K562 (cell line): ENCODE data around the gene DACT3. TPM values are rescaled to one million over a fixed set of nuclear protein-coding genes. Genes with fewer than 3 reads are reported as not detected.

Experiments used
- ATAC-seq: fragments of 200-7000 bp; cut with Tn5 transposase; 3 replicates; pipeline ENCODE4 v1.9.1; 2020; ENCODE audit warnings: moderate library complexity
- BruUV-seq: library from RNA; stranded (reverse); fragments of 400-500 nt; replicated peaks from 2 replicates; lab custom pipeline; 2021; lab: Mats Ljungman, UMichigan
- CTCF ChIA-PET: fragments of 300-600 bp; formaldehyde crosslinking; extraction: SDS; loops from one replicate; lab custom pipeline; 2021; ENCODE audit warnings: low intra/inter-chr PET ratio; lab: Yijun Ruan, JAX
- POLR2A ChIA-PET: fragments of 300-600, 350-650 bp; sonication (Branson Sonifier 250); formaldehyde crosslinking; extraction: SDS; loops from one replicate; lab custom pipeline; 2021; ENCODE audit warnings: antibody characterized with exemption, inconsistent platforms; lab: Yijun Ruan, JAX
- DNase-seq, 4 experiments: peaks; one replicate each; pipeline versions ENCODE4 v3.0.0 to v3.0.0-alpha.2; 2011 to 2018; ENCODE audit warnings: low spot score in 3 of 4, mixed read lengths in 3 of 4; ENCODE audit errors: extremely low read depth in 1 of 4
- FAIRE-seq: peaks from 2 replicates; lab custom pipeline; 2011; peaks lifted over from hg19 to GRCh38; lab: Jason Lieb, UNC
- H2AFZ ChIP-seq: 2 replicates; pipeline ENCODE4 v1.6.0; 2011; ENCODE audit warnings: low read depth, low read length, control low read depth, inconsistent platforms
- H3K27ac ChIP-seq: fragments of 200-600 bp; 3 replicates; pipeline ENCODE4 v1.8.0; 2011; ENCODE audit warnings: low read depth, mild to moderate bottlenecking, control low read depth, inconsistent platforms, low read length, moderate library complexity, mixed read lengths; ENCODE audit errors: extremely low read depth
- H3K27me3 ChIP-seq, 2 experiments: fragments of 300-600 bp in 1 of 2; 2 replicates in 1 of 2; 3 replicates in 1 of 2; pipeline versions ENCODE4 v1.6.0 to v1.8.0; 2011; ENCODE audit warnings: inconsistent platforms in 2 of 2, low read length in 2 of 2, mild to moderate bottlenecking in 1 of 2, mixed read lengths in 1 of 2, moderate library complexity in 1 of 2; ENCODE audit not compliant: control insufficient read depth in 2 of 2, insufficient read depth in 2 of 2
- H3K36me3 ChIP-seq: fragments of 300-600 bp; 3 replicates; pipeline ENCODE4 v1.8.0; 2011; ENCODE audit warnings: mild to moderate bottlenecking, low read length, inconsistent platforms; ENCODE audit not compliant: control insufficient read depth, insufficient read depth
- H3K4me1 ChIP-seq, 2 experiments: fragments of 200-600 bp in 1 of 2; replicated peaks in 1 of 2; 2 replicates in 1 of 2; 3 replicates in 1 of 2; pipeline versions ENCODE4 v1.5.1 to v1.8.0; 2011; ENCODE audit warnings: inconsistent platforms in 2 of 2, low read length in 2 of 2, mild to moderate bottlenecking in 1 of 2, mixed read lengths in 1 of 2, moderate library complexity in 1 of 2; ENCODE audit not compliant: control insufficient read depth in 2 of 2, insufficient read depth in 2 of 2
- H3K4me2 ChIP-seq: 2 replicates; pipeline ENCODE4 v1.6.1; 2011; ENCODE audit warnings: low read length, control low read depth, inconsistent platforms, mixed read lengths; ENCODE audit not compliant: insufficient read depth
- H3K4me3 ChIP-seq: fragments of 200-600 bp; sonication (generic), shearing (Covaris generic); 2 replicates; pipeline ENCODE4 v1.5.1; 2016; ENCODE audit warnings: control low read depth, inconsistent platforms
- H3K79me2 ChIP-seq: fragments of 200-600 bp; 3 replicates; pipeline ENCODE4 v1.8.0; 2011; ENCODE audit warnings: low read length, inconsistent platforms; ENCODE audit not compliant: control insufficient read depth, insufficient read depth
- H3K9ac ChIP-seq, 2 experiments: 2 replicates each; pipeline versions ENCODE4 v1.6.0 to v1.6.1; 2011; ENCODE audit warnings: low read depth in 2 of 2, low read length in 2 of 2, control low read depth in 1 of 2, inconsistent platforms in 1 of 2, mild to moderate bottlenecking in 1 of 2, mixed read lengths in 1 of 2; ENCODE audit not compliant: insufficient read depth in 1 of 2
- H3K9me1 ChIP-seq: one replicate; pipeline ENCODE4 v1.6.0; 2011; ENCODE audit warnings: inconsistent platforms, mild to moderate bottlenecking, low read length, moderate library complexity; ENCODE audit not compliant: control insufficient read depth, insufficient read depth
- H3K9me3 ChIP-seq: replicated peaks from 2 replicates; pipeline ENCODE4 v1.5.1; 2011; ENCODE audit warnings: low read depth, low read length, inconsistent platforms; ENCODE audit not compliant: control insufficient read depth, insufficient read depth
- H4K20me1 ChIP-seq: replicated peaks from 2 replicates; pipeline ENCODE4 v1.6.1; 2011; ENCODE audit warnings: low read length, inconsistent platforms, mixed read lengths; ENCODE audit not compliant: control insufficient read depth, insufficient read depth
- CSDE1 ChIP-seq, 2 experiments: fragments of 450-650 bp; IDR thresholded peaks; 2 replicates each; pipeline ENCODE4 v1.6.1; 2016; ENCODE audit warnings: mild to moderate bottlenecking in 1 of 2
- FOXJ3 ChIP-seq: sonication (generic); formaldehyde crosslinking; IDR thresholded peaks from 2 replicates; pipeline ENCODE4 v1.4.0; 2020; ENCODE audit warnings: mild to moderate bottlenecking, missing genetic modification reagents
- HNRNPL ChIP-seq: fragments of 200-400 bp; formaldehyde crosslinking; IDR thresholded peaks from 2 replicates; pipeline ENCODE4 v1.6.1; 2017; ENCODE audit warnings: low read depth, mild to moderate bottlenecking, low read length
- RHOXF2B ChIP-seq: fragments of 250-450 bp; sonication (Bioruptor Pico); conservative IDR thresholded peaks from 2 replicates; pipeline ENCODE4 v1.5.1; 2021
- TAL1 ChIP-seq: fragments of 450-650 bp; IDR thresholded peaks from 2 replicates; pipeline ENCODE4 v1.6.1; 2016; ENCODE audit warnings: mild to moderate bottlenecking
- ZNF121 ChIP-seq: sonication (generic); formaldehyde crosslinking; conservative IDR thresholded peaks from 2 replicates; pipeline ENCODE4 v1.8.0; 2022; ENCODE audit warnings: missing genetic modification reagents
- ZNF197 ChIP-seq: fragments of 200-800 bp; sonication (Bioruptor generic); IDR thresholded peaks from 2 replicates; pipeline ENCODE4 v1.6.1; 2016; ENCODE audit warnings: low read depth, missing genetic modification characterization, missing compliant biosample characterization
- ZNF224 ChIP-seq: sonication (generic); formaldehyde crosslinking; IDR thresholded peaks from 2 replicates; pipeline ENCODE4 v1.8.0; 2022; ENCODE audit warnings: mild to moderate bottlenecking, missing genetic modification reagents
- WGBS: fragments of 100-300 bp; shearing (Covaris generic); methylation state at CpG from one replicate; pipeline ENCODE4 v1.1.6; 2016; ENCODE audit warnings: low coverage, mixed read lengths; ENCODE audit not compliant: insufficient coverage; ENCODE audit errors: missing lambda C conversion rate; 5-methylcytosine and 5-hydroxymethylcytosine counted together
- in situ Hi-C: fragments of 300-500 bp; cut with MboI; formaldehyde crosslinking; loops from 4 replicates; pipeline ENCODE4 v1.15.0; 2018; ENCODE audit warnings: inconsistent platforms, mixed read lengths
- intact Hi-C: fragments of 100-400 bp; cut with micrococcal nuclease; formaldehyde crosslinking; loops from 2 replicates; pipeline ENCODE4 v1.14.2; 2022
- polyA plus RNA-seq, 8 experiments: library from polyadenylated mRNA; depleted of rRNA in 4 of 8; stranded (reverse) in 5 of 8; unstranded in 3 of 8; fragments of >200 nt; fragmentation: Nextera tagmentation in 2 of 8; fragmentation: Illumina TruSeq in 1 of 8; extraction: Ambion mirVana in 2 of 8; extraction: Trizol in 1 of 8; gene quantifications; 2 replicates each; pipeline versions ENCODE4 v1.2.1 to v1.2.3, GENCODE V29; 2011 to 2014; ENCODE audit warnings: inconsistent platforms in 1 of 8, missing spikeins in 1 of 8
- total RNA-seq, 7 experiments: library from RNA; depleted of rRNA in 6 of 7; stranded (reverse); fragments of >200 nt in 6 of 7; fragmentation: Illumina TruSeq in 2 of 7; extraction: Trizol in 2 of 7; gene quantifications; 2 replicates each; pipeline versions ENCODE4 v1.2.1 to v1.2.3, GENCODE V29; 2011 to 2021; ENCODE audit warnings: low replicate concordance in 1 of 7
- TF ChIP-seq, protein P1 (sequence below): sonication (generic); formaldehyde crosslinking; IDR thresholded peaks from 2 replicates; pipeline ENCODE4 v1.8.0; 2022; ENCODE audit warnings: missing genetic modification reagents, mild to moderate bottlenecking, borderline replicate concordance
- TF ChIP-seq, protein P2 (sequence below): fragments of 450-650 bp; IDR thresholded peaks from 2 replicates; pipeline ENCODE4 v1.6.1; 2018; ENCODE audit not compliant: partially characterized antibody

The DACT3 gene
- total and polyA plus RNA-seq, 9 of the 15 experiments (the other 6 are each of a cell fraction or from before 2014, with no cell fraction given), result 0.67 to 6.5 (median 3.5) TPM

DNA sequence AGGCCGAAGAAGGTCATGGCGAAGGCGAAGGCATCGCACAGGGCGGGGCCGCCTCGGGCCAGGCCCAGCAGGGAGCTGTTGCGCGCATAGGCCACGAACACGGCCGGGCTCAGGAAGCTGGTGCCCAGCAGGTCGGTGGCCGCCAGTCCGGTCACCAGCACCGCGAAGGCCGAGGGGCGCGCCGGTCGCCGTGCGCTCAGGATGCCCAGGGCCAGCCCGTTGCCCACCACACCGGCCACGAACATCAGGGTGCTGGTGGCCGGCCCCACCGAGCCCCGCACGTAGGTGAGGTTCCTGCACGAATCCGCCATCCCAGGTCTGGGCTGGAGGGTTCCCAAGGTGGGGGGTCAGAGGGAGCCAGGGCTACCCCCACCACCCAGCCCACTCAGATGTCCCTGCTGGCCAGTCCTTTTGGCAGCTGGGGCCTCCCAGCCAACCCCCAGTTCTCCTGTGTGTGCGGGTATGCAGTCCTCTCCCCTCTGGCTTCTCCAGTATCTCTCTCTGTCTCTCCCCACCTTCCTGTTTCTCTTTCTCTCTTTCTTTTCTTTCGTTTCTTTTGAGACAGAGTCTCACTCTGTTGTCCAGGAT lies 37.0 kb downstream of the DACT3 start:
- H4K20me1 ChIP-seq, result no peaks in the 10 kb centered on the region
- TF ChIP-seq, protein P1, sequence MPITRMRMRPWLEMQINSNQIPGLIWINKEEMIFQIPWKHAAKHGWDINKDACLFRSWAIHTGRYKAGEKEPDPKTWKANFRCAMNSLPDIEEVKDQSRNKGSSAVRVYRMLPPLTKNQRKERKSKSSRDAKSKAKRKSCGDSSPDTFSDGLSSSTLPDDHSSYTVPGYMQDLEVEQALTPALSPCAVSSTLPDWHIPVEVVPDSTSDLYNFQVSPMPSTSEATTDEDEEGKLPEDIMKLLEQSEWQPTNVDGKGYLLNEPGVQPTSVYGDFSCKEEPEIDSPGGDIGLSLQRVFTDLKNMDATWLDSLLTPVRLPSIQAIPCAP, result no peak
- TF ChIP-seq HNRNPL, result peak; percentile 15; the same call in 1 of the 2 replicates
- 0 out of 2 replicates have a peak, but pooled peaks have one; percentile 13 for TF ChIP-seq ZNF121 (CRISPR knock-in tag)
- H3K9me1 ChIP-seq, result no peaks in the 10 kb centered on the region
- DNase-seq (no peak), ATAC-seq (no peak), FAIRE-seq (no peak)
- peak overlapping the region; percentile 60; the same call in 1 of the 2 replicates for H2AFZ ChIP-seq
- H3K36me3 ChIP-seq, result no peaks in the 10 kb centered on the region
- H3K4me2 ChIP-seq, result peak overlapping the region; percentile 57; the same call in 1 of the 2 replicates
- whole genome bisulfite sequencing, result 86% methylated on average over 15 of the region's 35 CpGs
- H3K4me3 ChIP-seq, result no peak overlapping the region
- no peaks in the 10 kb centered on the region for H3K9me3 ChIP-seq
- no TSS peak for BruUV-seq
- H3K27me3 ChIP-seq, result no peaks in the 10 kb centered on the region
- H3K79me2 ChIP-seq, result no peaks in the 10 kb centered on the region
- intact Hi-C loops, result no loop called here
- in situ Hi-C loops, result no loop called here
- peaks cover 45 to 66% of the 10 kb centered on the region in 2 experiments for H3K4me1 ChIP-seq
- H3K9ac ChIP-seq, result peak overlapping the region in 1 of 2 experiments; percentile 11; a peak in 1 of 4 replicates
- CTCF ChIA-PET, result no interaction called here
- H3K27ac ChIP-seq, result no peak overlapping the region
- POLR2A ChIA-PET, result interaction anchor here (0.9 kb wide), 1 partner anchor 10 kb away, joined by 3 read pairs; no protein-coding TSS in a partner anchor

DNA sequence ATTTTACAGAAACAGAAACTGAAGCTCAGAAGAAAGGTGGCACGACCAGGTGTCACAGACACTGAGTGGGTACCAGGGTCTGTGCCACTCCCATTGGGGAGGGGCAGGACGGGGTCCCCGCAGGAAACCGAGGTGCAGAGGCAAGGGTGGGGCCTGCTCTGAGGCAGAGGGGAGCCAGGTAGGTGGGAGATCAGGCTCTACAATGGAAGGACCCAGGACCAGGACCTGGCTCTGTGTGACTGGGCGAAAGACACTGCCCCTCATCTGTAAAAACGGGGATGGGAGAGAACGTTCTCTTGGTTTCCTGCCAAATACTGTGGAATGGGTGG lies 38.9 kb downstream of the DACT3 start:
- Histone ChIP-seq H3K4me3 (no peak overlapping the region), H4K20me1 (no peaks in the 10 kb centered on the region), H3K27me3 (no peaks in the 10 kb centered on the region), H3K9me1 (no peaks in the 10 kb centered on the region), H3K4me2 (no peak overlapping the region), H3K9ac (peak overlapping the region in 1 of 2 experiments; percentile 78; a peak in 2 of 4 replicates), H3K4me1 (peaks cover 51 to 56% of the 10 kb centered on the region in 2 experiments), H2AFZ (no peak overlapping the region), H3K27ac (no peak overlapping the region), H3K9me3 (no peaks in the 10 kb centered on the region), H3K79me2 (no peaks in the 10 kb centered on the region), H3K36me3 (no peaks in the 10 kb centered on the region)
- no TSS peak for BruUV-seq
- DNase-seq (no peak), ATAC-seq (no peak), FAIRE-seq (no peak)
- 29% methylated on average over 6 of the region's 7 CpGs for WGBS
- intact Hi-C loops (no loop called here), in situ Hi-C loops (no loop called here)
- POLR2A ChIA-PET, result interaction anchor here (0.9 to 2.3 kb wide), 3 partner anchors 9 to 39 kb away, joined by 3 to 6 read pairs (median 3); no protein-coding TSS in a partner anchor
- CTCF ChIA-PET, result no interaction called here
- TF ChIP-seq TAL1 (no peak), CSDE1 (IDR thresholded peaks at IDR 0.05) (no peak), ZNF197 (CRISPR knock-in tag) (no peak), ZNF224 (CRISPR knock-in tag) (no peak), RHOXF2B (no peak), FOXJ3 (CRISPR knock-in tag) (no peak)
- TF ChIP-seq, protein P2, sequence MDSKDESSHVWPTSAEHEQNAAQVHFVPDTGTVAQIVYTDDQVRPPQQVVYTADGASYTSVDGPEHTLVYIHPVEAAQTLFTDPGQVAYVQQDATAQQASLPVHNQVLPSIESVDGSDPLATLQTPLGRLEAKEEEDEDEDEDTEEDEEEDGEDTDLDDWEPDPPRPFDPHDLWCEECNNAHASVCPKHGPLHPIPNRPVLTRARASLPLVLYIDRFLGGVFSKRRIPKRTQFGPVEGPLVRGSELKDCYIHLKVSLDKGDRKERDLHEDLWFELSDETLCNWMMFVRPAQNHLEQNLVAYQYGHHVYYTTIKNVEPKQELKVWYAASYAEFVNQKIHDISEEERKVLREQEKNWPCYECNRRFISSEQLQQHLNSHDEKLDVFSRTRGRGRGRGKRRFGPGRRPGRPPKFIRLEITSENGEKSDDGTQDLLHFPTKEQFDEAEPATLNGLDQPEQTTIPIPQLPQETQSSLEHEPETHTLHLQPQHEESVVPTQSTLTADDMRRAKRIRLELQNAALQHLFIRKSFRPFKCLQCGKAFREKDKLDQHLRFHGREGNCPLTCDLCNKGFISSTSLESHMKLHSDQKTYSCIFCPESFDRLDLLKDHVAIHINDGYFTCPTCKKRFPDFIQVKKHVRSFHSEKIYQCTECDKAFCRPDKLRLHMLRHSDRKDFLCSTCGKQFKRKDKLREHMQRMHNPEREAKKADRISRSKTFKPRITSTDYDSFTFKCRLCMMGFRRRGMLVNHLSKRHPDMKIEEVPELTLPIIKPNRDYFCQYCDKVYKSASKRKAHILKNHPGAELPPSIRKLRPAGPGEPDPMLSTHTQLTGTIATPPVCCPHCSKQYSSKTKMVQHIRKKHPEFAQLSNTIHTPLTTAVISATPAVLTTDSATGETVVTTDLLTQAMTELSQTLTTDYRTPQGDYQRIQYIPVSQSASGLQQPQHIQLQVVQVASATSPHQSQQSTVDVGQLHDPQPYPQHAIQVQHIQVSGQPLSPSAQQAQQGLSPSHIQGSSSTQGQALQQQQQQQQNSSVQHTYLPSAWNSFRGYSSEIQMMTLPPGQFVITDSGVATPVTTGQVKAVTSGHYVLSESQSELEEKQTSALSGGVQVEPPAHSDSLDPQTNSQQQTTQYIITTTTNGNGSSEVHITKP, result no peak
